ENCODE results near the gene CACNG8.

Gene CACNG8

GRCh38 chr19:53977991-53978731, 15.4 kb downstream of the CACNG8 start:
- no peak overlapping the region for H3K4me3 ChIP-seq (ENCODE audit: low read depth, low read length)
- no peak for TF ChIP-seq CTCF (IDR thresholded peaks at IDR 0.05; ENCODE audit: borderline replicate concordance, insufficient read depth, low read depth, low read length)

GRCh38 chr19:53978975-53979801, 16.5 kb downstream of the CACNG8 start:
- no peak overlapping the region for H3K4me3 ChIP-seq (ENCODE audit: low read depth, low read length)
- no peak for TF ChIP-seq CTCF (IDR thresholded peaks at IDR 0.05; ENCODE audit: borderline replicate concordance, insufficient read depth, low read depth, low read length)

GRCh38 chr19:53980539-53981375, 18.0 kb downstream of the CACNG8 start:
- no peak overlapping the region for H3K4me3 ChIP-seq (ENCODE audit: low read depth, low read length)
- no peak for TF ChIP-seq CTCF (IDR thresholded peaks at IDR 0.05; ENCODE audit: borderline replicate concordance, insufficient read depth, low read depth, low read length)

GRCh38 chr19:53981376-53981951, 18.7 kb downstream of the CACNG8 start:
- no peak overlapping the region for H3K4me3 ChIP-seq (ENCODE audit: low read depth, low read length)
- no peak for TF ChIP-seq CTCF (IDR thresholded peaks at IDR 0.05; ENCODE audit: borderline replicate concordance, insufficient read depth, low read depth, low read length)

- no peak for TF ChIP-seq CTCF (IDR thresholded peaks at IDR 0.05; ENCODE audit: borderline replicate concordance, insufficient read depth, low read depth, low read length)
- H3K4me3 ChIP-seq (ENCODE audit: low read depth, low read length), result no peak overlapping the region
These were observed 19.3 kb downstream of the CACNG8 start for GRCh38 chr19:53982001-53982451.

- TF ChIP-seq CTCF (IDR thresholded peaks at IDR 0.05; ENCODE audit: borderline replicate concordance, insufficient read depth, low read depth, low read length), result no peak
- no peak overlapping the region for H3K4me3 ChIP-seq (ENCODE audit: low read depth, low read length)
These were observed 19.9 kb downstream of the CACNG8 start for GRCh38 chr19:53982611-53983010.
